GM19351 (cell line): Measurements from ENCODE around the gene GRM5.

Experiments
- ATAC-seq: cut with Tn5 transposase; IDR thresholded peaks from one replicate; pipeline ENCODE4 v1.9.1; 2021; ENCODE audit warnings: mild to moderate bottlenecking, moderate library complexity; ENCODE audit not compliant: unreplicated experiment

Gene GRM5

GRCh38 chr11:88739524-88739923, 326.3 kb downstream of the GRM5 start:
- no peak for ATAC-seq

GRCh38 chr11:88709567-88709966, 356.2 kb downstream of the GRM5 start:
- no peak for ATAC-seq

GRCh38 chr11:88704485-88704884, 361.3 kb downstream of the GRM5 start:
- ATAC-seq: no peak

- ATAC-seq: no peak
These were observed 364.0 kb downstream of the GRM5 start for GRCh38 chr11:88701816-88702215.

- ATAC-seq: no peak
These were observed 368.6 kb downstream of the GRM5 start for GRCh38 chr11:88697139-88697538.

GRCh38 chr11:88695689-88696414, 369.9 kb downstream of the GRM5 start:
- no peak for ATAC-seq

GRCh38 chr11:88692306-88693086, 373.3 kb downstream of the GRM5 start:
- ATAC-seq: no peak

- no peak for ATAC-seq
These were observed 376.1 kb downstream of the GRM5 start for GRCh38 chr11:88689548-88690240.

GRCh38 chr11:88683024-88683423, 382.8 kb downstream of the GRM5 start:
- no peak for ATAC-seq

GRCh38 chr11:88680806-88681205, 385.0 kb downstream of the GRM5 start:
- ATAC-seq: no peak

- ATAC-seq: no peak
These were observed 399.4 kb downstream of the GRM5 start for GRCh38 chr11:88666364-88666763.

GRCh38 chr11:88657076-88657738, 408.6 kb downstream of the GRM5 start:
- ATAC-seq: no peak

GRCh38 chr11:88656283-88656682, 409.5 kb downstream of the GRM5 start:
- ATAC-seq: no peak

GRCh38 chr11:88655656-88656055, 410.1 kb downstream of the GRM5 start:
- ATAC-seq: no peak

GRCh38 chr11:88655196-88655595, 410.6 kb downstream of the GRM5 start:
- ATAC-seq: no peak

GRCh38 chr11:88651556-88651955, 414.2 kb downstream of the GRM5 start:
- no peak for ATAC-seq

- ATAC-seq: no peak
These were observed 421.1 kb downstream of the GRM5 start for GRCh38 chr11:88644724-88645123.

GRCh38 chr11:88632163-88632562, 433.6 kb downstream of the GRM5 start:
- no peak for ATAC-seq

GRCh38 chr11:88631497-88631896, 434.3 kb downstream of the GRM5 start:
- no peak for ATAC-seq

GRCh38 chr11:88629496-88629895, 436.3 kb downstream of the GRM5 start:
- no peak for ATAC-seq

- no peak for ATAC-seq
These were observed 439.6 kb downstream of the GRM5 start for GRCh38 chr11:88626216-88626615.
